Activated CD8-positive, alpha-beta memory T cell treated with anti-CD3 and anti-CD28 coated beads for 24 hours (primary cell): ENCODE data around the gene CXorf51B.
"Not testable (repeated sequence)": the region's sequence is repeated elsewhere in the genome, so short reads cannot be mapped to it uniquely, and the experiment has no call there.

ENCODE experiments used
- DNase-seq: peaks from one replicate; pipeline ENCODE4 v3.0.0-alpha.2; 2020

CXorf51B gene

DNA sequence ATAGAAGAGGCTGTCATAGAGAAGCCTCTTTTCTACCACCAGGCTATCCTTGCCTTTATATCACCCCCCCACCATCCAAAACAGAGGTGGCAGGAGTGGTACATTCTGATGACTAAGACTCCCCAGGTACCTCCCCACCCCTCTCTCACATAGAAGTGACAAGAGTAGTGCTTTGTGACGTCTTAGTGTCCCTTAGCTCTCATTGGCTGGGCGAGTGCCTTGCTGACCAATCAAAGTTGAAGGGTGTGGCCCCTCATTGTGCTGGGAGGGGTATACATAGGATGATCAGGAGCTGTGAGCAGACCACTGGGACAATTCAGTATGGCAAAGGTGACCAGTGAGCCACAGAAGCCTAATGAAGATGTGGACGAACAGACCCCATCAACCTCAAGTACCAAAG is at the start of gene CXorf51B:
Gene CXorf51B (plus strand): TSS at position 301 of the 400 bp plus-strand sequence. CDS start 21 bp downstream, at position 322.
- not testable (repeated sequence) for DNase-seq

DNA sequence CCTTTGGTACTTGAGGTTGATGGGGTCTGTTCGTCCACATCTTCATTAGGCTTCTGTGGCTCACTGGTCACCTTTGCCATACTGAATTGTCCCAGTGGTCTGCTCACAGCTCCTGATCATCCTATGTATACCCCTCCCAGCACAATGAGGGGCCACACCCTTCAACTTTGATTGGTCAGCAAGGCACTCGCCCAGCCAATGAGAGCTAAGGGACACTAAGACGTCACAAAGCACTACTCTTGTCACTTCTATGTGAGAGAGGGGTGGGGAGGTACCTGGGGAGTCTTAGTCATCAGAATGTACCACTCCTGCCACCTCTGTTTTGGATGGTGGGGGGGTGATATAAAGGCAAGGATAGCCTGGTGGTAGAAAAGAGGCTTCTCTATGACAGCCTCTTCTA is 5.1 kb downstream of the CXorf51B start, which contains the start of gene CXorf51A:
Gene CXorf51A (minus strand): TSS at position 101 of the 400 bp plus-strand sequence. CDS start 21 bp downstream, at position 80.
- not testable (repeated sequence) for DNase-seq

DNA sequence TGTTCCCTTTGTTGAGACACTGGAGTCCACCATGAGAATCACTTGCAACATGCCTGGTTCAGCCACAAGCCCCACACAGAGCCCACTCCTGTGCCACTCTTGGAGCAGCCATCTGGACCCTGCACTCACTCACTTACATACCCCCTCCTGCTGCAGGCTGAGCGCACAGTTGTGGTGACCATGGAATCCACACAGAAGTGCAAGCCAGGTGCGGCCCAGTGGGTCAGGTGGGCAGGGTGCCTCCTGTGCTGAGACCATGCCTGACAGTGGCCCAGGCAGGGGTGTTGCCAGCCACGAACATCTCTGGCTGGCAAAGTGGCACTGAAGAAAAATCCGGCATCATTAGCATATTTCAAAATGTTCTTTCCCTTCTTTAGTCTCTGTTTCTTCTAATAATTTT is 22.4 kb downstream of the CXorf51B start:
- peak; percentile 51 for DNase-seq

DNA sequence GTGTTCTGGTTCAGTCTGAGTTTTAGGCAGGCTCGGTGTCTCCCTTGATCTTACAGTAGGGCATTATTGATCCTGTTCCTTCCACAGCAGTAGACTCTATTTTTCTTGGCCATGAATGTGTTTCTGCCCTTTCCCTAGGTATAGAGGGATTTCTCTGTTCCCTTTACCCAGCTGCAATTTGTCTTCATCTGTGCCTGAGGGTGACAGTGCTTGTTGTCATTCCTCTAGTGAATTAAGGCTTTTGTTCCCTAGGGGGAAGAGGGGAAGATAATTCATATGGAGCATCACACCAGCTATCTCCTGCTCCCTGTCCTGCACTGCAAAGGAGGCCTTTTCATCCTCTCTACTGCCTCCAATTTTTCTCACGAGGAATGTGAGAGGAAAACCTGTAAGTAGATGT is 44.7 kb downstream of the CXorf51B start:
- DNase-seq, result no peak
